NOMO-1 treated with dmso at 0.1 percent for 144 hours (cell line): ENCODE measurements around the gene APOB.

ENCODE experiments used
- DNase-seq: peaks from one replicate; lab custom pipeline; 2025; ENCODE audit not compliant: unreplicated experiment; lab: John Stamatoyannopoulos, UW

The APOB gene

DNA sequence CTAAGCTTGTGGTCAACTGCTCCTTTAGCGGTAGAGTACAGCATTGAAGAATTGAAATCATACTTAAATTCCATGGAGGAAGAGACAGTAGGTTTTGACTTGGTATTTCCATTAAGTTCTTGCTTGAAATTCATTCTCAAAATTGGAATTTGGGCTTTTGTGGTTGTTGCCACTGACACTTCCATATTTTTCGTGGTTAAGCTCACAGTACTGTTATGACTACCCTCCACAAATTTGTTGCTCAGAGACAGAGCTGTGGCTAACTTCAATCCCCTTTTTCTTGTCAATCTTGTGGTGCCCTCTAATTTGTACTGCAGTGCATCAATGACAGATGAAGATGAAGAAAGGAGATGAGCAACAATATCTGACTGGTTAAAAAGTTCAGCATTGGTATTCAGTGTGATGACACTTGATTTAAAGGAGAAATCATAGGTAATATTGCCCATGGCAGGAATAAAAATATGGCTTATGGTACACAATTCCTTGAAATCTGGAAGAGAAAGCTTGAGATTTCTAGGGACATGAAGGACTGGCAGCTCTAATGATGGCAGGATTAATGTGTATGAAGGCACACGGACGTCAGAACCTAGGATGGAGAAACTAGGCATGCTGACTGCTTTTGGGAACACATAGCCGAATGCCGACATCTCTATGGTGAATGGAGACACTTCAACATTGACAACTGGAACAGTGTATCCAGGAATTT lies 37.3 kb downstream of the APOB start:
- DNase-seq, result no peak

DNA sequence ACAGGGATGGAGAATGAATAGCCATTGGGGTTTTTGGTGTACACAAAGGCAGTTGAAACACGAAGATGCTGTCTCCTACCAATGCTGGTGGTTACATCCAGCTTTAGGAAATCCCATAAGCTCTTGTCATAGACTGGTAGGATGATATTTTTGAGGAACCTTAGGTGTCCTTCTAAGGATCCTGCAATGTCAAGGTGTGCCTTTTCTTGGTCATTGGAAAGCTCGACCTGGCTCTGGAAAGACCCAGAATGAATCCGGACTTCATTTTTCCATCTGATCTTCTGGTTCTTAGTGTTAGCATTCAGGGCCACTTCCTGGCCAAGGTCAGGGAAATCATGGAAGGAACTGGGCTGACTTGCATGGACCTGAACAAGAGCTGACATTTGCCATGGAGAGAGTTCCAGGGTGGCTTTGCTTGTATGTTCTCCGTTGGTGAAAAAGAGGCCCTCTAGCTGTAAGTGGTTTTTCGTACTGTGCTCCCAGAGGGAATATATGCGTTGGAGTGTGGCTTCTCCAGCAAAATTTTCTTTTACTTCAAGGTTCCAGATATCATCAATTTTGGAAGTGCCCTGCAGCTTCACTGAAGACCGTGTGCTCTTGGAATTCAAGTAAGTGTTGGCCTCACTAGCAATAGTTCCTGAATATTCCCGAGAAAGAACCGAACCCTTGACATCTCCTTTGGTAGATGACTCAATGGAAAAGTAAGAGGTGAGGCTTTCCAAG lies 38.0 kb downstream of the APOB start:
- DNase-seq, result no peak

DNA sequence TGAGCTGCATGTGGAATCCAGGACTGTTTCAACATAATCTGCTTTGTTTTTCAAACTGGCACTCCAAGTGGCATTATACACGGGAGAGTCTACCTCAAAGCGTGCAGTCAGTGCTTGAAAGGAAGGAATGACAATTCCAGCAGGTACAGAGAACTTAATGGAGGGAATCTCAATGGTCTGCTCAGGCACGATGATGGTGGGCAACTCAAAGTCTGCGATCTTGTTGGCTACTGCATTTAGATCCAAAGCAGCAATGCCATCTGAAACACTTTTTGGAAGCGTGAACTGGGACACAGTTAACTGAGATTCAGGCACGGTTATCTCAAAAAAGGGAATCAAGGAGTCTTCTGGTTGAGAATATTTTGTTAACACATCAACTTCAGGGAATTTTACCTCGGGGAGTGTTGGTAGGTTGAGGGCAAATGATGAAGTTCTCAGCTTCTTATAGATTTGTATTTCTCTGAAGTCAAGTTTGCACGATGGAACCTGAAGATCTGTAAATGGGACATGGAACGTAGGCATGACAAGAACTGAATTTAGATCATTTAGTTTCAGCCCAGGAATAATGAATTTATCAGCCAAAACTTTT lies 38.7 kb downstream of the APOB start:
- no peak for DNase-seq

DNA sequence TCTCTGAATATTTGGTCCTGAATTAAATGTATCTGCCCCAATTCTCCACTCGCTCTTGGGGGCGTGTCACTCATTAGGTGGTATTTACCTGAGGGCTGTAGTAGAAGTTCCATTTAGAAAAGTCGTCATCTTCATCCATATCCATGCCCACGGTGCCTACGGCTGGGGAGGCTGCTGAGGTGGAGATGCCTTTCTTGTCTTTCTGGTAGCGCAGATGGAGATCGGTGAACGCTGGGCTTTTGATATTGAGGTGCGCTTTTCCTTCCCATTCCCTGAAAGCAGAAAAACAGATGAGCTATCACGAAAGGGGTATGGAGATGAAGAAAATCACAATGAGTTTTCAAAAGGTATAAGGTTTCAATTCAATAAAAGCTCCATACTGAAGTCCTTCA lies 39.7 kb downstream of the APOB start:
- DNase-seq, result no peak

DNA sequence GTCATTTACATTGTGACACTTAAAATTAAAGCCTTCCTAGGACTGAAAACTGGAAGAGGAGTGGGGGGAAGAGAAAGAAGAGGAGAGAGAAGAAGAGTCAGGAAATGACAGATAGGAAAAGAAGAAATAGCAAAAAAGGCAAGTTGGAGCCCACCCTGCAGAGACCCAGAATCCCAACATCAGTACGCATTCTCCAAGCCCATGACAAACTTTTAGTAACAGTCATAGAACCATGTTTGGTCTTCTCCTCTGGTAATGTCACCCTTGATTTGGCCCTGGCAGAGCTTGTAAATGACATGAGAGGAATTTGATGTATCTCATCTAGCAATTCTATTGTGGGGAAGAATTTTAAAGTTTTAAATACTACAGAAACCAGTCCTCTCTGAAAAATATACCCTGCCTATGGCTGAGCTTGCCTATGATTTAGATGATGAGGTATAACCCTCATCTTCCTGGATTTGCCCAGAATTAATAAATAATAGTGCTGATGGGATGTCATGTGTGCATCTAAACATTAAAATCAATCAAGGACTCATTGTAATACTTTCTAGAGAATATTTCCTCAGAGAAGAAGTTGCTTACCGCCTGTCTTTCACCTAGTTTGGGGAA lies 40.2 kb downstream of the APOB start:
- no peak for DNase-seq

DNA sequence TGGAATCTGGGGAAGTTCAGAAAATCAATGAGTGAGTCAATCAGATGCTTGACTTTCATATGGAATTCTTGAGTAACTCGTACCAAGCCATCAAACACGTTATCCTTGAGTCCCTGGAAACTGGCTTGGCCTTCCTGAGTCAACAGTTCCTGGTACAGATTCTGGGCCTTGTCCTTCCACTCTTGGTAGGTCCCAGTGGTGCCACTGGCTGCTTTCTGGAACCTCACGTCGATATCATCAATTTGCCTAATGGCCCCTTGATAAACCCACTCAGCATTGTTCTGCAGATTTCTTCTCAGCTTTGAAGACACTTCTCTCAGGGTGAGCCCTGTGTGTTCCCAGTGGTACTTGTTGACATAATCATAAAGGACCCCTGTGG lies 41.1 kb downstream of the APOB start:
- no peak for DNase-seq

DNA sequence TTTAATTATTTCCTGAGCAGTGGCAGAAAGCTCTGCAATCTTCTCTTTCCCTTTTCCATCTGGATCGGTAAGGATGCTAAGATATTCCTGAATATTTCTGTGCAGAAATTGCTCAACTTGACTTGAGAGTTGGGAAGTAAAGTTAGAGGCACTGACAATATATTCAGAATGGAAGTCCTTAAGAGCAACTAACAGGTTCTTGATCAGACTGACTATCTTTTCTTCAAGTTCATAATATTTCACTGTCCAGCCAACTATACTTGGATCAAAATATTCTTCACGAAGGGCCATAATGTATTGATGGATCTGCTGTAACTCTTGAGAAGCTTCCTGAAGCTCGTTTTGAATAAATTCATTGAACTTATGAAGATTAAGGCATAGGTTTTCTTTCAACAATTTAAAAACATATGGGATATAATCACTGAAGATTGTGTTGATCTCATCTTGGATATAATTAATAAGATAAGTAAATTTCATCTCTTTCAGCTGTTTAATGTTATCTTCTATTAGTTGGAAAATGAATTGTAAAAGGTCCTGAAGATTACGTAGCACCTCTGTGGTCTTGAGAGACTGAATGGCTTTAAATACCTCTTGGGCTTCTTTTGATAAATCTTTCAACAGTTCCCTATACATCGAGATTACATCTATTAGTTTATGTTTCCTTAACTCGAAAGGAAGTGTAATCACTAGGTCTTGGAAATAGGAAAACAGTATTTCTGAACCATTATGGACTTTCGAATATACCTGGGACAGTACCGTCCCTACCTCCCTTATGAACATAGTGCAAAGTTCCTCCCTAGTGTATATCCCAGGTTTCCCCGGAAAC lies 41.7 kb downstream of the APOB start:
- no peak for DNase-seq

DNA sequence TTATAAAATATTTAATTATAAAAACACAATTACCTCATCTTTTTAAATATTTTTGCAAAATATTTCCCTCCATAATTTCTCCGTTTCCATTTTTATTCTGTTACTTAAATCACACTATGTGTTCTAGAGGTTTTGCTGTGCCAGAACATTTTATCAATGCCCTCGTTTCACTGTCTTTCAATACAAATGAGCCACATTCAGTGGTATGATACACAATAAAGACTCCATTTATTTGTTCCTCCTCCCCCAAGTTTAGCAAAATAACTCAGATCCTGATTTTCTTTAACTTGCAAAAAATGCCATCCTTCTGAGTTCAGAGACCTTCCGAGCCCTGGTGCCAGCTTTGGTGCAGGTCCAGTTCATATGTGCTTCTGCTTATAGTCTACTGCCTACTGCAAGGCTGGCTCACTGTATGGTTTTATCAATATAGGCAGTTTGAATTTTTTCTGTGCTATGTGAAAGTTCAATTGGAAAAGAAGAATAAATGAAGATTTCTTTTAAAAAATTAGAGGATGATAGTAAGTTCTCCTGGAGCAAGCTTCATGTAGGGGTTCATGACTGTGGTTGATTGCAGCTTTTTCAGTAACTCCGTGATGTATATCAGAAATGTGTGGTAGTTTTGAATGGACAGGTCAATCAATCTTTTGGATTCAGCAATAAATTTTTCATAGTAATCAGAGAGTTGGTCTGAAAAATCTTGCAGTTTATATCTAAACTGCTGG lies 42.5 kb downstream of the APOB start:
- no peak for DNase-seq

DNA sequence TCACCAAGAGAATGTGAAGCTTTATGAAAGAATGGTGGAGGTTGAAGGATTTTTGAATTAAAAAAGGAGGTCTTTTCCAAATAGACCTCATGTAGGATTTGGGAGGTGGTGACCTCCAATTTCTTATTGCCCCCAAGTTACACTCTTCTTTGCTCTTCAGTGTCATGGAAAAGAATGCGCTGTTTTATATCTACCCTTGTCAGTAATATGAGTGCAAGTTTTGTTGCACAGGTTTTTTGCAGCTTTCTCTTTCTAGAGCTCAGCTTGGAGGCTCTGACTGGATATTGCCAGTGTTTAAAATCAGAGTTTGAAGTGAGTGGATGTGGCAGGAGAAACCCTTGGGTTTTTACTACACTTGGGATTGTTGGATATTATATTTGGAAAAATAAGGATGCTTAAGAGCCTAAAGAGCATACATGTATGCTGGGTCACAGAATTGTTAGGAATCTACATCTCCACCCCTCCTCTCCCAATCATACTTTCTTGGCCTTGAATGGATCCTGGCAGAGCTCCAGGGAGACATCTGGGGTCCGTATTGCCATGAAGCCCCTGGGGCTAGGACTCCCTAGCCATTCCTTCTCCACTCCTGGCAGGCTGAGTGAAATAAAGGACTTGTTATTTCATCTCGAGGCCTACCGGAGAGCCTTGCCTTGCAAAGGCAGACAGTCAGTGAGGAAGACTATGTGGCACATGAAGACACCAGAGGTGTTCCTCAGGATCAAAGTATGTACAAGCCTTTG lies 43.8 kb downstream of the APOB start:
- no peak for DNase-seq

DNA sequence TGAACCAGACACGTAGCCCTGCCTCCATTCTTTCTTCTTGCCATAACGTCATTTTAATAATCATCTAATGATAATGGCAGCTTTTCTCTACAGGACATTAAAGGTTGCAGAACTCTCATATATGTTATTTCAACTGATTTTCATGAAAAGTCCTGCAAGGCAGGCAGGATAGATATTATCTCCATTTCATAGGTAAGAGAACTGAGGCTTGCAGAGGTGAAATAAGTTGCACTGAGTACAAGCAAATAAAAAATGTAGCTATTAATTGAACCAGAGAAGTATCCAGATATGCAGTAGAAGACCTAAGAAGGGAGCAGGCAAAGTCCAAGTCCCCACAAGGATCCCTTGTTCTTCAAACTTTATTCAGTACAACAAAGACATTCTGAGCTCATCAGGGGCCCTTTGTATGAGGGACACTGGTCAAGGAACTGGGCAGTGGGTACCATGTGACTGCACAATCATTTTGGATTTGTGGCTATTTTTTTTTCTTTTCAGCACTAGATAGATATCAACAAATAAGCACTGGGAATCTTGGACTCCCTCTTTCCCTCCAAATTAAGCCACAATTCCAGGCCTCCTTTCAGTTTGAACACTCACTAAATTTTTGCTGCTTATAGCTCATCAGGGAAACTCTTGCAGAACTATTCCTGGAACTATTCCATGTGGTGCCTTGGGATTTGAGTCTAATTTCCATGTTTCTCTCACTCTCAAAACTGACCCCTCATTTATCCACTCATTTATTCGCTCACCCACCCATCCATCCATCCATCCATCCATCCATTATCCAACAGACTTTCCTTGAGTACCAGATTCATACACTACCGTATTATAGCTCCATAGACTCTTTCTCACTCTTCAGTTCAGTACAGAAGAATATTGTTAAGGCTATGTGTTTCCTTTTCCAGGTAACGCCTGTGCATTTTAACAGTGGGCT lies 44.6 kb downstream of the APOB start:
- DNase-seq, result no peak

DNA sequence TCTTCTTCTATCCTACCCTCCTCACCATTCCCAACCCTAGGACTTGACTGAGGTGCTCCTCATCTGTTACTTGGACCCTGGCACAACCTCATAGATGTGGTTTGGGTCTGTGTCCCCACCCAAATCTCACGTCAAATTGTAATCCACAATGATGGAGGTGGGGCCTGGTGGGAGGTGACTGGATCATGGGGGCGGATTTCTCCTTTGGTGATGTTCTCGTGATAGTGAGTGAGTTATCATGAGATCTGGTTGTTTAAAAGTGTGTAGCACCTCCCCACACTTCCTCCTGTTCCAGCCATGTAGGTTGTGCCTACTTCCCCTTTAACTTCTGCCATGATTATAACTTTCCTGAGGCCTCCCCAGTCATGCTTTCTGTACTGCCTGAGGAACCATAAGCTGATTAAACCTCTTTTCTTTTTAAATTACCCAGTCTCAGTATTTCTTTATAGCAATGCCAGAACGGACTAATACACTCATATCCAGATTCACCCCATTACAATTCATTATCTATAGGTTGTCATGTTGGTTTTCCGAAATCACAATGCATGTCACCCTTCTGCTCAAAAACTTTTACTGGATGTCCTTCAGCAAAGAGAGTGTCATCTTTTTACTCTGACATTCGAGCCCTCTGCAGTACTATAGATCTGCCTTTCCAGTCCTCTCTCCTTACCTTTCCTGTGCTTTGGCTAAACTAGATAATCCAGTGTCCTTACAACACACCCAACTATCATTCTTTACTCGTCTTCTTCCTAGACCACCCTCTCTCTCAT lies 45.7 kb downstream of the APOB start:
- no peak for DNase-seq

DNA sequence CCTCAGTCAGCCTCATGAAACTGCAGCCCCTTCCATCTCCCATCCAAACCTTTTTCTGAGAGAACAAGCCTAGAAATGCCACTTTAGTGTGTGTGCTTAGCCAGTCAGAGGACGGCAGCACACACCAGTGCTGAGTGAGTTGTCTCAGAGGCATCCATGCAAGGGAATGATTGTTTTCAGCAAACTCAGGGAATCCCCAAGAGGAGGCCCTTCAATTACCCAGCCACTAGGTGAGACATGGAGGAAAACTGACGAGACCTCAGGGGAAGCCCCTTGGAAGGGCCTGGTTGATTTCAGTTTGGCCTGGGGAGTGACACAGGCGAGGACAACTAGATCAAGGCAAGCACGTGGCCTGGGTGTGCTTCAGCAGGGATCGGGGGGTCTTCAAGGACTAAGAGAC lies 49.7 kb downstream of the APOB start:
- DNase-seq, result no peak

DNA sequence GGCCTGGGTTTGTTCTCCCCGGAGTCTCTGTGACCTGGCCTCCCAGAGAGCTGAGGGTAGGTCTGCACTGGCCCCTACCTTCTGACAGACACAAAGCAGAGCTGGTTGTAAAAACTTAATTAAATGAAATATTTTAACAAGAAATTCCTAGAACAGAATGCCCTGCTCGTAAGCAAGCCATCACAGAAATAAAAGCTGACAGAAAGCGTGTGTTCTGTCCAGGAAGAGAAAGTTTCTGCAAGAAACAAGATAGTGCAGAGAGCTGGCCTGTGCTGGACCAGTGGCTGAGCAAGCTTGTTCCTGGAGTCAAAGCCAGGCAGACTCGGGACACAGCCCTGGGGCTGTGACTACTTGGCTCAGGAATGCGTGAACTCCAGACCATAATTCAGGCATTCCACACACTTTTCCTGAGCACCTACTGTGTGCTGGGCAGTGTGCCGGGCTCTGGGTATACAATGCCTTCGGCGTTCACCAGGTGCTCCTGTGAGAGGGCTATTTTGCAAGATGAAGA lies 51.6 kb downstream of the APOB start:
- DNase-seq, result no peak

DNA sequence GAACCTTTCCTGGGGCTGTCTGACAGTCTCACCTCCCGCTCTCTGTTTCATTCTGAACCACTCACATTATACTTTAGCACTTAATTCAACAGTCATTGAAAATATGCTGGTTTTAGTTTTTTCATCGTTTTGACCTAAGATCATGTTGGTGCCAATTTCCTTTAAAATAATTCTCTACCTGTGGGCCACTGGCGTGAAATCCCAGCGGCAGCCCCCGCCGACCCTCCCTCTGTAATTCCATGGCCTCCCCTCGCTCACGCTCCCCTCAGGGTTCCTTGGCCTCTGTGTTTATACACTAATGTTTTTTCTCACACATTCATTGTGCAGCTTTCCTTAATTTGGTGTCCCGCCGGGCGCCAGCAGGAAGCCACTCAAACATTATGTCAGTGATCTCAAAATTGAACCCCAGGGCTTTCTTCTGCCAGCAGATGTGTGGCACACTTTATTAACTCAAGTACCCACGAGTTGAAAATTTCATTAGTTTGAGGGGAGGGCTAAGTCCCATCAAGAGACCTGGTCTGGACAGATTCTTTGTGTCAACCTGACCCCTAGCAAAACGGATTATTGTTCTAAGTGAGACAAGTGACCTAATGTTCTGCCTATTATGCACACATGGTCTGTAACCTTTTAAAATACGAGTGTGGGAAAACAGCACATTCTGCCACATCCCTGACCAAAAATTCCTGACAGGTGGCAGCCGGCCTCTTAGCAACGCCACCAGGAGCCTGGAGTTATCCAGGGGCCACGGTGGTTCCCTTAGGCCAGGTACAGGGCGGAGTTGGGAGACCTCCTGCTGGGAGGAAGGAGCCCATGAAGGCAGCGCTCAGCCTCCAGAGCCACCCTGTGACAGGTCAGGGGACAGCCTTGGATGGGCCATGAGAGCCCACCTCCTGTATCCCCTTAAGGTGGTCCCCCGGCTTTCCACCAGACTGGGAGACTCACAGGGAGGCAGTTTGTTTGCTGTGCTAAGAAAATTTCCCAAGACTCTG lies 53.1 kb downstream of the APOB start:
- no peak for DNase-seq

DNA sequence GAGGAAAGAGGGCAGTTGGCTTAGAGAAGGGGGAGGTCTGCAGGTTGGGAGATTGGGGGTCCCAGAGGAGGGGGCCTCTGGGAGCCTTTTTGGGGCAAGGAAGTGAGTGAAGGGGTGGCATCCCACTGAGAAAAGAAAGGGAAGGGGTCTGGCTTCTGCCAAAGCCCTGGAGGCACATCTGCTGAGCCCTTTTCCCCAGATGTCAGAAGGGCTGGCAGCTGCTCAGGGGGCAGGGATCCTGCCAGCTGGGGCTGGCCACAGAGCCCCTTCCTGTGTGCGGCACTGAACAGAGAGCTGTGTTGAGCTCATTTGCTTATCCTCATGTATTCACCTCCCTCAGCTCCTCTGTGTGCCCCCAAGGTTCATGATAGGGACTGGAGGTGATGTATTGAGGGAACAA lies 54.5 kb downstream of the APOB start:
- DNase-seq, result no peak

DNA sequence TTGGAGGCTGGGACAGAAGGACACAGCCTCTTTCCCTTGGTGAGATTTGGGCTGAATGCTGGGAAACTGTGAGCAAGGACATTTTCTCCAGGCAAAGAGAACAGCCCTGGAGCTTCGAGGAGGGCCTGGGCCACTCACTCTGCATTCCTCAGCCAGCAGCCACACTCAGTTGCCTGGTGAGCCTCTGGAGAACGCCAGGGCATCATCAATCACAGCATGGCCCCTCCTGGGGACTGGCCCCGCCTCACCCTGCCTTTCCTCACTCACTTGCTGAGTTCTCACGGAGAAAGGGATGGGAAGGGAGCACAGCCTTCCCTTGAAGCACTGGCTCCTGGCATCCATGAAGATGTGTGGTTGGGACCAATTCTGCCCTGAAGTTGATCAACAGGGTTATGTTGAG lies 55.0 kb downstream of the APOB start:
- DNase-seq, result no peak
